AG04449 (cell line): ENCODE measurements around the gene EFNA2.
"Not testable (repeated sequence)": the region's sequence is repeated elsewhere in the genome, so short reads cannot be mapped to it uniquely, and the experiment has no call there.

Experiments
- CTCF ChIA-PET: fragments of 350-600 bp; formaldehyde crosslinking; extraction: SDS; loops from one replicate; lab custom pipeline; 2021; ENCODE audit warnings: antibody characterized with exemption; lab: Yijun Ruan, JAX
- POLR2A ChIA-PET: fragments of 400-600, 350-600 bp; formaldehyde crosslinking; extraction: SDS; loops from one replicate; lab custom pipeline; 2020; ENCODE audit warnings: antibody characterized with exemption, inconsistent platforms; lab: Yijun Ruan, JAX
- DNase-seq: peaks from one replicate; pipeline ENCODE4 v3.0.0-alpha.2; 2010; ENCODE audit warnings: low read depth, low spot score
- H3K4me3 ChIP-seq: 2 replicates; pipeline ENCODE4 v1.5.1; 2011; ENCODE audit warnings: low read depth, mild to moderate bottlenecking, control low read depth, low read length
- CTCF ChIP-seq: IDR thresholded peaks from one replicate; pipeline ENCODE4 v1.5.1; 2011; ENCODE audit warnings: mild to moderate bottlenecking, moderate library complexity, low read length, control low read depth, inconsistent platforms; ENCODE audit not compliant: insufficient read depth; ENCODE audit errors: missing control alignments

EFNA2 gene

GRCh38 chr19:1304197-1304924, 18.7 kb downstream of the EFNA2 start:
- DNase-seq, result no peak
- ChIA-PET POLR2A (no interaction called here), CTCF (interaction anchor here (2.3 kb wide), 1 partner anchor 11 kb away, joined by 12 read pairs; no protein-coding TSS in a partner anchor)
- H3K4me3 ChIP-seq, result no peak overlapping the region
- TF ChIP-seq CTCF, result no peak

GRCh38 chr19:1305354-1305753, 19.7 kb downstream of the EFNA2 start:
- H3K4me3 ChIP-seq, POLR2A ChIA-PET, DNase-seq, CTCF ChIA-PET: not testable (repeated sequence)

GRCh38 chr19:1307320-1307719, 21.6 kb downstream of the EFNA2 start:
- DNase-seq, result no peak
- POLR2A ChIA-PET, result no interaction called here
- no peak overlapping the region for H3K4me3 ChIP-seq
- no peak for TF ChIP-seq CTCF
- CTCF ChIA-PET, result no interaction called here

GRCh38 chr19:1307755-1308303, 22.2 kb downstream of the EFNA2 start:
- TF ChIP-seq CTCF, result no peak
- POLR2A ChIA-PET, result no interaction called here
- CTCF ChIA-PET, result no interaction called here
- H3K4me3 ChIP-seq, result no peak overlapping the region
- no peak for DNase-seq

GRCh38 chr19:1308718-1309117, 23.0 kb downstream of the EFNA2 start:
- no peak for TF ChIP-seq CTCF
- ChIA-PET CTCF (no interaction called here), POLR2A (no interaction called here)
- no peak for DNase-seq
- H3K4me3 ChIP-seq, result no peak overlapping the region

GRCh38 chr19:1309977-1310852, 24.5 kb downstream of the EFNA2 start:
- ChIA-PET POLR2A (no interaction called here), CTCF (no interaction called here)
- no peak for TF ChIP-seq CTCF
- DNase-seq, result no peak
- no peak overlapping the region for H3K4me3 ChIP-seq
